Endothelial cell of umbilical vein (primary cell): ENCODE results near the gene SMIM20.

Source experiments
- EZH2 ChIP-seq: IDR thresholded peaks from 2 replicates; pipeline ENCODE4 v1.6.1; 2012; ENCODE audit warnings: borderline replicate concordance, low read depth, mild to moderate bottlenecking, moderate library complexity, low read length, inconsistent platforms; ENCODE audit not compliant: severe bottlenecking
- FOS ChIP-seq: IDR thresholded peaks from 2 replicates; pipeline ENCODE4 v1.6.1; 2011; ENCODE audit warnings: mild to moderate bottlenecking, low read length, moderate library complexity, borderline replicate concordance; ENCODE audit not compliant: insufficient read depth
- GATA2 ChIP-seq: IDR thresholded peaks from 2 replicates; pipeline ENCODE4 v1.7.0; 2011; ENCODE audit warnings: low read depth, mild to moderate bottlenecking, moderate library complexity, mixed read lengths, low read length; ENCODE audit not compliant: insufficient read length, insufficient read depth
- JUN ChIP-seq: IDR thresholded peaks from 2 replicates; pipeline ENCODE4 v1.6.1; 2011; ENCODE audit warnings: borderline replicate concordance, low read depth; ENCODE audit not compliant: insufficient read length, insufficient read depth
- MYC ChIP-seq: IDR thresholded peaks from one replicate; pipeline ENCODE4 v1.6.1; 2011; ENCODE audit warnings: mild to moderate bottlenecking, low read depth, low read length
- POLR2A ChIP-seq: IDR thresholded peaks from 2 replicates; pipeline ENCODE4 v1.6.1; 2012; ENCODE audit warnings: low read depth, mild to moderate bottlenecking, control low read depth, low read length
- POLR2AphosphoS5 ChIP-seq: IDR thresholded peaks from 2 replicates; pipeline ENCODE4 v1.6.1; 2012; ENCODE audit warnings: low read depth, mild to moderate bottlenecking, control low read depth, low read length, moderate library complexity; ENCODE audit not compliant: insufficient read depth
- TF ChIP-seq, protein P1 (sequence below): IDR thresholded peaks from 2 replicates; pipeline ENCODE4 v1.6.1; 2011; ENCODE audit not compliant: insufficient read depth, insufficient read length
- TF ChIP-seq, protein P2 (sequence below), 2 donors: IDR thresholded peaks; 1 replicate in 1 of 2; 2 replicates in 1 of 2; pipeline ENCODE4 v1.5.1; 2011; ENCODE audit warnings: low read length in 2 of 2, mild to moderate bottlenecking in 2 of 2, moderate library complexity in 2 of 2, control low read depth in 1 of 2, inconsistent platforms in 1 of 2, low read depth in 1 of 2; ENCODE audit not compliant: insufficient read depth in 1 of 2; ENCODE audit errors: extremely low read depth in 1 of 2

DNA sequence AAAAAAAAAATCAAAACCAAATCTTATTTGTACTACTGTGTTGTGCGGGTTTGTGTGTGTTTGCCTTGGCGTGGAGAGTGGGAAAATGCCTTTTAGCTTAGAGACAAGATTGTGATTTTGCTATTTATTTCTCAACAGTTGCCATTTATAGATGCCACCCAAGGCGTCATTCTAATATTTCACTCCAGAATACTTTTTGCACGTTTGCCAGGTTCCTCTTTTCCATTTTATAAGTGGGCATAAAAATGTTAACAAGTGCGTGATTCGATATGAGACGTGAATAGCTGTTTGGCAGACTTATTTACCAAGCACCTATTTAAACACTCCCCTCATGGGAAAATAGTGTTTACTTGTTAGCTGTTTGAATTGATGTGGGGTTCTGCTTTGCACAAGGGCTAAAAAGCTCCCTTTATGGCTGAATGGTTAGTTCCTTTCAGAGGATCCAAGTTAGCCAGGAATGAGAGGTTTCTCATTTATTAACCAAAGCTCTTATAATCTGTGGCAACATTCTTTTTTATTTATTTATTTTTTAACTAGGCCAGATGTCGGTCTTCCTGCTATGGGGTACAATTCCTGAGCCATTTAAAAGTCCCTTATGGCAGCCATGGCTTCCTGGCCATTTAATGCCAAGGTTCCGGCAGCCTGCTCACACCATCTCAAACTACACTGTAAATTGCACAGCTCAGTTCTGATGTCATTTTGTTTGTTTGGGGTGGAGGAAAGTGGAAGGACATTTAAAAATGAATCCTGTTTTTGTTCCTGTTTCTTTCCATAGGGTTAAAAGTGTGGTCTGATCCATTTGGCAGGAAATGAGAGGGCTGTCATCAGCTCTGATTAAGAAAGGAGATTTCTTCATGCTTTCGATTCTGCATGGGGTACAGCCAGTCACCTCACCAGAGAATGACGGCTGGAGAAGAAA is 14.6 kb downstream of the SMIM20 start:
- TF ChIP-seq, protein P1, sequence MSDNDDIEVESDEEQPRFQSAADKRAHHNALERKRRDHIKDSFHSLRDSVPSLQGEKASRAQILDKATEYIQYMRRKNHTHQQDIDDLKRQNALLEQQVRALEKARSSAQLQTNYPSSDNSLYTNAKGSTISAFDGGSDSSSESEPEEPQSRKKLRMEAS: no peak
- TF ChIP-seq POLR2A (no peak), MYC (no peak), EZH2 (no peak), POLR2AphosphoS5 (no peak), JUN (no peak), FOS (no peak), GATA2 (no peak)
- TF ChIP-seq, protein P2, sequence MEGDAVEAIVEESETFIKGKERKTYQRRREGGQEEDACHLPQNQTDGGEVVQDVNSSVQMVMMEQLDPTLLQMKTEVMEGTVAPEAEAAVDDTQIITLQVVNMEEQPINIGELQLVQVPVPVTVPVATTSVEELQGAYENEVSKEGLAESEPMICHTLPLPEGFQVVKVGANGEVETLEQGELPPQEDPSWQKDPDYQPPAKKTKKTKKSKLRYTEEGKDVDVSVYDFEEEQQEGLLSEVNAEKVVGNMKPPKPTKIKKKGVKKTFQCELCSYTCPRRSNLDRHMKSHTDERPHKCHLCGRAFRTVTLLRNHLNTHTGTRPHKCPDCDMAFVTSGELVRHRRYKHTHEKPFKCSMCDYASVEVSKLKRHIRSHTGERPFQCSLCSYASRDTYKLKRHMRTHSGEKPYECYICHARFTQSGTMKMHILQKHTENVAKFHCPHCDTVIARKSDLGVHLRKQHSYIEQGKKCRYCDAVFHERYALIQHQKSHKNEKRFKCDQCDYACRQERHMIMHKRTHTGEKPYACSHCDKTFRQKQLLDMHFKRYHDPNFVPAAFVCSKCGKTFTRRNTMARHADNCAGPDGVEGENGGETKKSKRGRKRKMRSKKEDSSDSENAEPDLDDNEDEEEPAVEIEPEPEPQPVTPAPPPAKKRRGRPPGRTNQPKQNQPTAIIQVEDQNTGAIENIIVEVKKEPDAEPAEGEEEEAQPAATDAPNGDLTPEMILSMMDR (IDR thresholded peaks at IDR 0.05; ENCODE audit: extremely low read depth in 1 of 2, insufficient read depth in 1 of 2, low read depth in 1 of 2, low read length in 2 of 2): no peak
